ENCODE results near the gene CA6. TPM values are rescaled to one million over a fixed set of nuclear protein-coding genes. Genes with fewer than 3 reads are reported as not detected.

The CA6 gene
- total RNA-seq, 1 donor from 2014 or later: not detected

DNA sequence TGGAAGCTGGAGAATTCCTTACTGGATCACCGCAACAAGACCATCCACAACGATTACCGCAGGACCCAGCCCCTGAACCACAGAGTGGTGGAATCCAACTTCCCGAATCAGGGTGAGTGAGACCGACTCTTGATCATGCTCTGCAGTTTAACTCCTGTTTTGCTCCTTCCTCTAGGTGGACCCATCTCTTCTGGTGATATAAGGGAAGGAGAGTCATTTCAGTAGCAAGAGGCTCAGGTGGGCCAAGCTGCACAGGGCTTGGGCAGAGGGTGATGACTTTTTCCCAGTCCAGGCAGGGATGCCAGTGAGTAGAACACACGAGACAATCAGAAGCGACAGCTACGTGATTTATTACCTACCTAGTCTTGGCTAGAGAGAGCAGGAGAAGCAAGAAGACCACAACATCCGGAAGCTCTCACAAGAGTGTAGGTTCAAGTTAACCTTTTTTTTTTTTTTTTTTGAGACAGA lies 25.2 kb downstream of the CA6 start:
- H3K36me3 ChIP-seq (ENCODE audit: control insufficient read depth, insufficient read depth, low read length): no peaks in the 10 kb centered on the region
- TF ChIP-seq, protein P1, sequence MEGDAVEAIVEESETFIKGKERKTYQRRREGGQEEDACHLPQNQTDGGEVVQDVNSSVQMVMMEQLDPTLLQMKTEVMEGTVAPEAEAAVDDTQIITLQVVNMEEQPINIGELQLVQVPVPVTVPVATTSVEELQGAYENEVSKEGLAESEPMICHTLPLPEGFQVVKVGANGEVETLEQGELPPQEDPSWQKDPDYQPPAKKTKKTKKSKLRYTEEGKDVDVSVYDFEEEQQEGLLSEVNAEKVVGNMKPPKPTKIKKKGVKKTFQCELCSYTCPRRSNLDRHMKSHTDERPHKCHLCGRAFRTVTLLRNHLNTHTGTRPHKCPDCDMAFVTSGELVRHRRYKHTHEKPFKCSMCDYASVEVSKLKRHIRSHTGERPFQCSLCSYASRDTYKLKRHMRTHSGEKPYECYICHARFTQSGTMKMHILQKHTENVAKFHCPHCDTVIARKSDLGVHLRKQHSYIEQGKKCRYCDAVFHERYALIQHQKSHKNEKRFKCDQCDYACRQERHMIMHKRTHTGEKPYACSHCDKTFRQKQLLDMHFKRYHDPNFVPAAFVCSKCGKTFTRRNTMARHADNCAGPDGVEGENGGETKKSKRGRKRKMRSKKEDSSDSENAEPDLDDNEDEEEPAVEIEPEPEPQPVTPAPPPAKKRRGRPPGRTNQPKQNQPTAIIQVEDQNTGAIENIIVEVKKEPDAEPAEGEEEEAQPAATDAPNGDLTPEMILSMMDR (IDR thresholded peaks at IDR 0.05; ENCODE audit: insufficient read depth, low read length, poor library complexity, severe bottlenecking): no peak
- no peak for DNase-seq (ENCODE audit: low read depth)
- no peaks in the 10 kb centered on the region for H3K27me3 ChIP-seq (ENCODE audit: control insufficient read depth, insufficient read depth, low read length)
- H3K4me3 ChIP-seq (ENCODE audit: low read depth, low read length): no peak overlapping the region

DNA sequence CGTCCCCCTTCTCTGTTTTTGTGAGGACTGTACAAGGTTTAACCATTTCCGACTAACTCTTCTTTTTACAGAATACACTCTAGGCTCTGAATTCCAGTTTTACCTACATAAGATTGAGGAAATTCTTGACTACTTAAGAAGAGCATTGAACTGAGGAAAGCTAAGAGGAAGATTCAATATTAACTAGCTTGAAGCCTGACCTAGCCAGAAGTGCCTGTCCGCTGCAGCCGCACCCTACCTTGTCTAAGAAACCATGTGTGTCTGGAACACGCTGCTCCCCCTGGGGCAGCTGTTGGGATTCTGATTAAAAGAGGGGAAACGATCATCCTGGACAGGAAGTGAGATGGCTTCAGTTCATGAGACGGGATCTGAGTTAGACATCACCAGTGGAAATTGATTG lies 28.9 kb downstream of the CA6 start:
- no peak overlapping the region for H3K4me3 ChIP-seq (ENCODE audit: low read depth, low read length)
- no peaks in the 10 kb centered on the region for H3K27me3 ChIP-seq (ENCODE audit: control insufficient read depth, insufficient read depth, low read length)
- no peak for DNase-seq (ENCODE audit: low read depth)
- TF ChIP-seq, protein P1 (IDR thresholded peaks at IDR 0.05; ENCODE audit: insufficient read depth, low read length, poor library complexity, severe bottlenecking): no peak
- H3K36me3 ChIP-seq (ENCODE audit: control insufficient read depth, insufficient read depth, low read length): no peaks in the 10 kb centered on the region

DNA sequence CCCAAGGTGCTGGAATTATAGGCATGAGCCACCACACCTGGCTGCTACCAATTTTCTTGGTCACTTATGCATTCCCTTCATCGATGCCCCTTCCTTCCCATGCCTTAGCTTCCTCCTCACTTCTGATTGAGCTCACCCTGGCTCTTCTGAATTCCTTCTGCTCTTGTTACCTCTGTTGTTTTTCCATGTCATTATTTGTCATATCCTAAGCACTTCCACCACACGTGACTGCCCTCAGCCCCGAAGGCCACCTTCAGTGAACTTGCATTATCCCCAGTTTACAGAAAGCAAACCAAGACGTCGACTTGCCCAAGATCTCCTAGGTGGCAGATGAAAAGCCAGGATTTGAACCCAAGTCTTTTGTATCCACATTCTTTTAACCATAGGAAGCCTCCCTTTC lies 30.7 kb downstream of the CA6 start:
- Histone ChIP-seq H3K36me3 (ENCODE audit: control insufficient read depth, insufficient read depth, low read length) (no peaks in the 10 kb centered on the region), H3K4me3 (ENCODE audit: low read depth, low read length) (no peak overlapping the region), H3K27me3 (ENCODE audit: control insufficient read depth, insufficient read depth, low read length) (no peaks in the 10 kb centered on the region)
- TF ChIP-seq, protein P1 (IDR thresholded peaks at IDR 0.05; ENCODE audit: insufficient read depth, low read length, poor library complexity, severe bottlenecking): no peak
- DNase-seq (ENCODE audit: low read depth): no peak

DNA sequence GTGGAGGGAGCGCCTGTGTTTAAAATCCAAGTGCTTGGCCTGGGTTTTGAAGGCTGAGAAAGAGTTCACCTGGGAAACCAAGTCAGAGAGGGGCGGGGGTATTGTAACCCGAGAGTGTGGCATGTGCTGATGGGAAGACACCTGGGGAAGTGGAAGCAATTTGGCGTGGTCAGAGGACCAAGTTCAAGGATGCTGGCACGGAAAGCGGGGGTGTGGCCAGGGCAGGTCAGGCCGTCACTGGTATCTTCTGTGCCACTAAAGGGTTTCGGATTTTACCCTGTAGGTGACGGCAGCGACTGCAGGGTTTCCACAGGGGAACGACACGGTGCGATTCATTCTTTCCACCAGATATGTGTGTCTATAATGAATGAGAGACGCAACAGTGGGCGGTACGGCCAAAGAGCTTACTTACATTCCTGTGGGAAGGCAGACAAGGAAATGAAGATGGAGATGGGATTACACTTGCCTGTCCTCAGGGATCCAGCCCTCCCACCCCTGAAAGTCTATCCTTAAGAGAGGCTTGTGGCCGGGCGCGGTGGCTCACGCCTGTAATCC lies 31.3 kb downstream of the CA6 start:
- H3K27me3 ChIP-seq (ENCODE audit: control insufficient read depth, insufficient read depth, low read length): no peaks in the 10 kb centered on the region
- H3K4me3 ChIP-seq (ENCODE audit: low read depth, low read length): no peak overlapping the region
- DNase-seq (ENCODE audit: low read depth): no peak
- H3K36me3 ChIP-seq (ENCODE audit: control insufficient read depth, insufficient read depth, low read length): no peaks in the 10 kb centered on the region
- TF ChIP-seq, protein P1 (IDR thresholded peaks at IDR 0.05; ENCODE audit: insufficient read depth, low read length, poor library complexity, severe bottlenecking): no peak

DNA sequence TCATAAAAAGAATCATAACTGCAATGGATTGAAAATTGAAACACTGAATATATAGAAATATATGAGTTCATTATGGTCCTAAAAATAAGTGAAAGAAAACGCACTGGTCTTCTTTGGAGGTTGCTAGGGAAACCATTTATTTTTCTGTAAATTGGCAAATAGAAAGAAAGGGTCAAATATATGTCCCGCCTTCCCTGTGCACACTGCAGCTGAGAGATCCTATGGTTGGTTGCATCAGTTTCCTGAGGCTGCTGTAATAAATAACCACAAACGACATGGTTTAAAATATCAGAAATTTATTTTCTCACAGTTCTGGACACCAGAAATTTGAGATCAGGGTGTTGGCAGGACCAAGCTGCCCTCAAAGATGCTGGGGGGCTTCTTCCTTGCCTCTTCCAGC lies 35.0 kb downstream of the CA6 start:
- TF ChIP-seq, protein P1 (IDR thresholded peaks at IDR 0.05; ENCODE audit: insufficient read depth, low read length, poor library complexity, severe bottlenecking): no peak
- no peak overlapping the region for H3K4me3 ChIP-seq (ENCODE audit: low read depth, low read length)
- H3K36me3 ChIP-seq (ENCODE audit: control insufficient read depth, insufficient read depth, low read length): no peaks in the 10 kb centered on the region
- DNase-seq (ENCODE audit: low read depth): no peak
- no peaks in the 10 kb centered on the region for H3K27me3 ChIP-seq (ENCODE audit: control insufficient read depth, insufficient read depth, low read length)

DNA sequence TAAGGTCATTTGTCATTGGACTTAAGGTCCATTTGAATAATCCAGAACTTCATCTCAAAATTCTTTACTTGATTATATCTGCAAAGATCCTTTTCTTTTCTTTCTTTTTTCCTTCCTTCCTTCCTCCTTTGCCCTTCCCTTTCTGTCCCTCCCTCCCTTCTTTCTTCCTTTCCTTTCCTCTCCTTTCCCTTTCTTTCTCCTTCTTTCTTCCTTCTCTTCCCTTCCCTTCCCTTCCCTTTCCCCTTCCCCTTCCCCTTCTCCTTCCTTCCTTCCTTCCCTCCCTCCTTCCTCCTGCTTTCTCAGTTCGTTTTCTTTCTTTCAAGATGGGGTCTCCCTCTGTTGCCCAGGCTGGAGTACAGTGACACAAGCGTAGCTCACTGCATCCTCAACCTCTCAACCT lies 35.5 kb downstream of the CA6 start:
- TF ChIP-seq, protein P1 (IDR thresholded peaks at IDR 0.05; ENCODE audit: insufficient read depth, low read length, poor library complexity, severe bottlenecking): no peak
- DNase-seq (ENCODE audit: low read depth): no peak
- Histone ChIP-seq H3K4me3 (ENCODE audit: low read depth, low read length) (no peak overlapping the region), H3K27me3 (ENCODE audit: control insufficient read depth, insufficient read depth, low read length) (no peaks in the 10 kb centered on the region), H3K36me3 (ENCODE audit: control insufficient read depth, insufficient read depth, low read length) (no peaks in the 10 kb centered on the region)
